ENCODE results near the gene TIMM17A. TPM values are rescaled to one million over a fixed set of nuclear protein-coding genes. Genes with fewer than 3 reads are reported as not detected.
A peak's percentile ranks its signal among the peaks of the same experiment; 100 is the strongest.

The TIMM17A gene
- total RNA-seq, 2 experiments from 2014 or later: 43.8 to 67.2 TPM

DNA sequence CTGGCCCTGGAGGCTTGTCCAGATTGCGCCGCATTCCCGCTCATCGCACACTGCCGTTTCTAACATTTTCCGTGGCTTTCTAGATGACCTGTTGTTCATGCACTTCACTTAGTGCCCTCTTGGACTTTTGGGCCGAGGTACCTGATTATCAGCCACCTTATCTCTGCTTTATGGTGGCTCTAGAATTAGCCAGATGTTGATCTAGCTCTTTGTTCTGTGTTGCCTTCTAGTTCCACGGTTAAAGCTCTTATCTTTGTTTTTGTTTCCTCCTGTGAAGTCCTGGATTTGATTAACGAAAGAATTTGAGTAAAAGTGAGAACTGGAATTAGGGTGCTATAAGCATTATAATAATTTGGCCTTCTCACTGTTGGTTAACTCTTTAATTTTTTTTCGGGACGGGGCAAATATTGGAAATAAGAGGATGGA, 28.1 kb downstream of the TIMM17A start:
- Histone ChIP-seq H3K4me2 (ENCODE audit: low read length) (peak overlapping the region; percentile 62), H3K9me2 (ENCODE audit: insufficient read depth, low read length) (no peaks in the 10 kb centered on the region), H3K36me3 (ENCODE audit: insufficient read depth, low read length) (no peaks in the 10 kb centered on the region), H3K4me3 (ENCODE audit: low read depth, low read length, poor library complexity, severe bottlenecking) (peak overlapping the region; percentile 86), H3K9me3 (ENCODE audit: low read length) (no peaks in the 10 kb centered on the region), H3K79me2 (ENCODE audit: insufficient read depth, low read depth, low read length) (no peaks in the 10 kb centered on the region), H4K20me1 (ENCODE audit: insufficient read depth, low read length) (no peaks in the 10 kb centered on the region), H2AFZ (ENCODE audit: low read length) (peak overlapping the region; percentile 87), H3K4me1 (ENCODE audit: insufficient read depth, low read length, poor library complexity, severe bottlenecking) (peaks cover 12% of the 10 kb centered on the region), H3K27ac (ENCODE audit: low read depth, low read length, poor library complexity, severe bottlenecking) (no peak overlapping the region)
- intact Hi-C loops (cut with micrococcal nuclease; ENCODE audit: unreplicated experiment): no loop called here
- no peak for DNase-seq (ENCODE audit: low spot score)
- no TSS peak for BruUV-seq (replicated peaks)
- TF ChIP-seq CTCF (conservative IDR thresholded peaks at IDR 0.05; ENCODE audit: low read length) (0 out of 2 replicates have a peak, but pooled peaks have one; percentile 20), EZH2phosphoT487 (IDR thresholded peaks at IDR 0.05; ENCODE audit: borderline replicate concordance, low read depth, low read length) (no peak)
- ChIA-PET CTCF (ENCODE audit: unreplicated experiment) (no interaction called here), POLR2A (interaction anchor here (2.0 kb wide), 1 partner anchor 9 kb away, joined by 5 read pairs; no protein-coding TSS in a partner anchor)

GRCh38 chr1:201984446-201984845, 29.1 kb downstream of the TIMM17A start:
- Histone ChIP-seq H3K36me3 (ENCODE audit: insufficient read depth, low read length) (0 out of 2 replicates have a peak, but pooled peaks cover 3% of the 10 kb centered on the region), H3K9me3 (ENCODE audit: low read length) (no peaks in the 10 kb centered on the region), H3K79me2 (ENCODE audit: insufficient read depth, low read depth, low read length) (no peaks in the 10 kb centered on the region), H3K9me2 (ENCODE audit: insufficient read depth, low read length) (no peaks in the 10 kb centered on the region), H3K27ac (ENCODE audit: low read depth, low read length, poor library complexity, severe bottlenecking) (no peak overlapping the region), H3K4me3 (ENCODE audit: low read depth, low read length, poor library complexity, severe bottlenecking) (no peak overlapping the region), H3K4me1 (ENCODE audit: insufficient read depth, low read length, poor library complexity, severe bottlenecking) (peaks cover 12% of the 10 kb centered on the region), H3K4me2 (ENCODE audit: low read length) (no peak overlapping the region), H2AFZ (ENCODE audit: low read length) (no peak overlapping the region), H4K20me1 (ENCODE audit: insufficient read depth, low read length) (no peaks in the 10 kb centered on the region)
- ChIA-PET CTCF (ENCODE audit: unreplicated experiment) (interaction anchor here (1.0 kb wide), 1 partner anchor 15 kb away, joined by 3 read pairs; no protein-coding TSS in a partner anchor), POLR2A (interaction anchor here (1.0 to 2.0 kb wide), 3 partner anchors 11 to 194 kb away, joined by 5 to 7 read pairs (median 6); no protein-coding TSS in a partner anchor)
- TF ChIP-seq EZH2phosphoT487 (IDR thresholded peaks at IDR 0.05; ENCODE audit: borderline replicate concordance, low read depth, low read length): no peak
- TF ChIP-seq CTCF (conservative IDR thresholded peaks at IDR 0.05; ENCODE audit: low read length): no peak
- no peak for DNase-seq (ENCODE audit: low spot score)
- BruUV-seq (replicated peaks): no TSS peak
- intact Hi-C loops (cut with micrococcal nuclease; ENCODE audit: unreplicated experiment): no loop called here

- no peak overlapping the region for H3K4me3 ChIP-seq (ENCODE audit: low read depth, low read length, poor library complexity, severe bottlenecking)
- no peak overlapping the region for H3K4me2 ChIP-seq (ENCODE audit: low read length)
- H3K36me3 ChIP-seq (ENCODE audit: insufficient read depth, low read length): peaks cover 6% of the 10 kb centered on the region; the same call in 1 of the 2 replicates
- H3K4me1 ChIP-seq (ENCODE audit: insufficient read depth, low read length, poor library complexity, severe bottlenecking): peaks cover 12% of the 10 kb centered on the region
- DNase-seq (ENCODE audit: low spot score): no peak
- intact Hi-C loops (cut with micrococcal nuclease; ENCODE audit: unreplicated experiment): no loop called here
- H2AFZ ChIP-seq (ENCODE audit: low read length): no peak overlapping the region
- TF ChIP-seq EZH2phosphoT487 (IDR thresholded peaks at IDR 0.05; ENCODE audit: borderline replicate concordance, low read depth, low read length): no peak
- no peak for TF ChIP-seq CTCF (conservative IDR thresholded peaks at IDR 0.05; ENCODE audit: low read length)
- no TSS peak for BruUV-seq (replicated peaks)
- no peaks in the 10 kb centered on the region for H3K79me2 ChIP-seq (ENCODE audit: insufficient read depth, low read depth, low read length)
- H3K27ac ChIP-seq (ENCODE audit: low read depth, low read length, poor library complexity, severe bottlenecking): no peak overlapping the region
- no peaks in the 10 kb centered on the region for H3K9me2 ChIP-seq (ENCODE audit: insufficient read depth, low read length)
- ChIA-PET POLR2A (interaction anchor here (0.8 to 1.2 kb wide), 3 partner anchors 13 to 195 kb away, joined by 4 to 7 read pairs (median 6); no protein-coding TSS in a partner anchor), CTCF (ENCODE audit: unreplicated experiment) (interaction anchor here (1.0 kb wide), 1 partner anchor 14 kb away, joined by 3 read pairs; no protein-coding TSS in a partner anchor)
- no peaks in the 10 kb centered on the region for H4K20me1 ChIP-seq (ENCODE audit: insufficient read depth, low read length)
- no peaks in the 10 kb centered on the region for H3K9me3 ChIP-seq (ENCODE audit: low read length)
Observed at GRCh38 chr1:201985355-201985754, 30.1 kb downstream of the TIMM17A start.

All from OCI-LY7 (cell line).